Measurements from ENCODE around the gene NRN1L.

The NRN1L gene

GRCh38 chr16:67869653-67870052 is 15.0 kb upstream of the NRN1L start:
- peaks cover 41% of the 10 kb centered on the region for H3K4me1 Mint-ChIP-seq (ENCODE audit: low read depth)
- no peaks in the 10 kb centered on the region for H3K9me3 Mint-ChIP-seq
- peaks cover 82% of the 10 kb centered on the region for H3K36me3 Mint-ChIP-seq (ENCODE audit: low read depth)
- intact Hi-C loops (cut with micrococcal nuclease): loop anchor here (10.0 kb wide), 1 partner anchor 65 kb away; the partner anchor contains the start of genes CTRL and PSMB10
- no peaks in the 10 kb centered on the region for H3K27me3 Mint-ChIP-seq
- H3K27ac Mint-ChIP-seq: no peak overlapping the region
- no peak overlapping the region for H3K4me3 Mint-ChIP-seq

GRCh38 chr16:67871256-67871655 is 13.4 kb upstream of the NRN1L start:
- Mint-ChIP-seq H3K27me3 (no peaks in the 10 kb centered on the region), H3K4me3 (no peak overlapping the region), H3K36me3 (ENCODE audit: low read depth) (peaks cover 79% of the 10 kb centered on the region), H3K9me3 (no peaks in the 10 kb centered on the region), H3K4me1 (ENCODE audit: low read depth) (peaks cover 52% of the 10 kb centered on the region), H3K27ac (peak overlapping the region; percentile 86)
- intact Hi-C loops (cut with micrococcal nuclease): loop anchor here (10.0 kb wide), 1 partner anchor 64 kb away; the partner anchor contains the start of genes CTRL and PSMB10

GRCh38 chr16:67872131-67872630 is 12.5 kb upstream of the NRN1L start:
- intact Hi-C loops (cut with micrococcal nuclease): loop anchor here (2.0 to 10.0 kb wide), 2 partner anchors 25 to 63 kb away; partner anchors contain the start of genes CENPT, CTRL, NUTF2 and PSMB10
- Mint-ChIP-seq H3K36me3 (ENCODE audit: low read depth) (peaks cover 79% of the 10 kb centered on the region), H3K4me1 (ENCODE audit: low read depth) (peaks cover 57% of the 10 kb centered on the region)

GRCh38 chr16:67872631-67873434 is 11.9 kb upstream of the NRN1L start, which contains the start of gene EDC4:
Gene EDC4, plus strand, starts transcription at chr16:67873052. Its CDS starts 210 bp downstream, at chr16:67873262.
- Mint-ChIP-seq H3K27me3 (no peaks in the 10 kb centered on the region), H3K9me3 (no peaks in the 10 kb centered on the region), H3K36me3 (ENCODE audit: low read depth) (peaks cover 79% of the 10 kb centered on the region), H3K4me1 (ENCODE audit: low read depth) (peaks cover 64% of the 10 kb centered on the region), H3K27ac (peak within 1 kb of the TSS; percentile 86), H3K4me3 (peak within 1 kb of the TSS; percentile 90)
- intact Hi-C loops (cut with micrococcal nuclease): loop anchor here (2.0 to 10.0 kb wide), 2 partner anchors 26 to 62 kb away; partner anchors contain the start of genes CENPT, CTRL, NUTF2 and PSMB10

More at GRCh38 chr16:67872131-67872630, 12.5 kb upstream of the NRN1L start:
- peak overlapping the region; percentile 90 for H3K4me3 Mint-ChIP-seq
- H3K27ac Mint-ChIP-seq: peak overlapping the region; percentile 86
- H3K27me3 Mint-ChIP-seq: no peaks in the 10 kb centered on the region
- H3K9me3 Mint-ChIP-seq: no peaks in the 10 kb centered on the region

GRCh38 chr16:67873435-67874370 is 11.0 kb upstream of the NRN1L start:
- intact Hi-C loops (cut with micrococcal nuclease): loop anchor here (2.0 to 10.0 kb wide), 2 partner anchors 27 to 61 kb away; partner anchors contain the start of genes CENPT, CTRL, NUTF2 and PSMB10

GRCh38 chr16:67874372-67874771 is 10.3 kb upstream of the NRN1L start:
- Mint-ChIP-seq H3K27me3 (no peaks in the 10 kb centered on the region), H3K4me1 (ENCODE audit: low read depth) (peaks cover 66% of the 10 kb centered on the region), H3K27ac (peak overlapping the region; percentile 86), H3K4me3 (peak overlapping the region; percentile 90), H3K36me3 (ENCODE audit: low read depth) (peaks cover 79% of the 10 kb centered on the region), H3K9me3 (no peaks in the 10 kb centered on the region)
- intact Hi-C loops (cut with micrococcal nuclease): loop anchor here (10.0 kb wide), 1 partner anchor 60 kb away; the partner anchor contains the start of genes CTRL and PSMB10

More at GRCh38 chr16:67873435-67874370, 11.0 kb upstream of the NRN1L start:
- peaks cover 66% of the 10 kb centered on the region for H3K4me1 Mint-ChIP-seq (ENCODE audit: low read depth)
- peaks cover 79% of the 10 kb centered on the region for H3K36me3 Mint-ChIP-seq (ENCODE audit: low read depth)
- H3K4me3 Mint-ChIP-seq: peak overlapping the region; percentile 90
- H3K27ac Mint-ChIP-seq: peak overlapping the region; percentile 86
- H3K27me3 Mint-ChIP-seq: no peaks in the 10 kb centered on the region
- no peaks in the 10 kb centered on the region for H3K9me3 Mint-ChIP-seq

DNA sequence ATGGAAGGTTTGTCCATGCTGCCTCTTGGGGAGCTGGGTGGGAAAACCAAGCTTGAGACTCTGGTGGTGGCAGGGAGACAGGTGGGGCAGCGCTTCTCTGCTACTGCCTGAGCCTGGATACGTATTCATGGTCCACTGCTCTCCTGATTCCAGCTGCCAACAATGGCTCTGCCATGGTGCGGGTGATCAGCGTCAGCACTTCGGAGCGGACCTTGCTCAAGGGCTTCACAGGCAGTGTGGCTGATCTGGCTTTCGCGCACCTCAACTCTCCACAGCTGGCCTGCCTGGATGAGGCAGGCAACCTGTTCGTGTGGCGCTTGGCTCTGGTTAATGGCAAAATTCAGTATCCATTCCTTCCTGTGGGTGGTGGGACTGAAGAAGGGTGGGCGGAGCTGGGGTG is 7.6 kb upstream of the NRN1L start:
- H3K4me1 Mint-ChIP-seq (ENCODE audit: low read depth): peaks cover 49% of the 10 kb centered on the region
- no peak overlapping the region for H3K27ac Mint-ChIP-seq
- H3K4me3 Mint-ChIP-seq: no peak overlapping the region
- intact Hi-C loops (cut with micrococcal nuclease): loop anchor here (10.0 kb wide), 1 partner anchor 58 kb away; the partner anchor contains the start of genes CTRL and PSMB10
- H3K27me3 Mint-ChIP-seq: no peaks in the 10 kb centered on the region
- peaks cover 82% of the 10 kb centered on the region for H3K36me3 Mint-ChIP-seq (ENCODE audit: low read depth)
- no peaks in the 10 kb centered on the region for H3K9me3 Mint-ChIP-seq

GRCh38 chr16:67878232-67878631 is 6.5 kb upstream of the NRN1L start:
- H3K4me1 Mint-ChIP-seq (ENCODE audit: low read depth): peaks cover 46% of the 10 kb centered on the region
- peaks cover 88% of the 10 kb centered on the region for H3K36me3 Mint-ChIP-seq (ENCODE audit: low read depth)
- H3K27me3 Mint-ChIP-seq: no peaks in the 10 kb centered on the region
- H3K9me3 Mint-ChIP-seq: no peaks in the 10 kb centered on the region
- intact Hi-C loops (cut with micrococcal nuclease): loop anchor here (10.0 kb wide), 1 partner anchor 57 kb away; the partner anchor contains the start of genes CTRL and PSMB10
- no peak overlapping the region for H3K4me3 Mint-ChIP-seq
- H3K27ac Mint-ChIP-seq: no peak overlapping the region

- H3K4me3 Mint-ChIP-seq: no peak overlapping the region
Observed at GRCh38 chr16:67878846-67879245, 5.8 kb upstream of the NRN1L start.

DNA sequence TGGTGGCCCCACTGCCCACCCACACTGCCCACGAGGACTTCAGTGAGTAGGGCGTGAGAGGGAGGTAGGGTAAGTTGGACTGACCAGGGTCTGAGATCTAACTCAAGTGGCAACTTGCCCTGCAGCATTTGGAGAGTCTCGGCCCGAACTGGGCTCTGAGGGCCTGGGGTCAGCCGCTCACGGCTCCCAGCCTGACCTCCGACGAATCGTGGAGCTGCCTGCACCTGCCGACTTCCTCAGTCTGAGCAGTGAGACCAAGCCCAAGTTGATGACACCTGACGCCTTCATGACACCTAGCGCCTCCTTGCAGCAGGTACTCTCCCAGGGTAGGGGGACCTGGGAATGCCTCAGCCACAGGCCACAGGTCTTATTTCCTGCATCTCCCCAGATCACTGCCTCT is 5.2 kb upstream of the NRN1L start:
- Mint-ChIP-seq H3K4me1 (ENCODE audit: low read depth) (peaks cover 36% of the 10 kb centered on the region), H3K36me3 (ENCODE audit: low read depth) (peaks cover 94% of the 10 kb centered on the region), H3K4me3 (no peak overlapping the region), H3K27me3 (no peaks in the 10 kb centered on the region), H3K27ac (no peak overlapping the region), H3K9me3 (no peaks in the 10 kb centered on the region)
- intact Hi-C loops (cut with micrococcal nuclease): loop anchor here (10.0 kb wide), 1 partner anchor 55 kb away; the partner anchor contains the start of genes CTRL and PSMB10

More at GRCh38 chr16:67878846-67879245, 5.8 kb upstream of the NRN1L start:
- Mint-ChIP-seq H3K9me3 (no peaks in the 10 kb centered on the region), H3K27ac (no peak overlapping the region), H3K4me1 (ENCODE audit: low read depth) (peaks cover 43% of the 10 kb centered on the region), H3K36me3 (ENCODE audit: low read depth) (peaks cover 88% of the 10 kb centered on the region), H3K27me3 (no peaks in the 10 kb centered on the region)
- intact Hi-C loops (cut with micrococcal nuclease): loop anchor here (10.0 kb wide), 1 partner anchor 56 kb away; the partner anchor contains the start of genes CTRL and PSMB10

DNA sequence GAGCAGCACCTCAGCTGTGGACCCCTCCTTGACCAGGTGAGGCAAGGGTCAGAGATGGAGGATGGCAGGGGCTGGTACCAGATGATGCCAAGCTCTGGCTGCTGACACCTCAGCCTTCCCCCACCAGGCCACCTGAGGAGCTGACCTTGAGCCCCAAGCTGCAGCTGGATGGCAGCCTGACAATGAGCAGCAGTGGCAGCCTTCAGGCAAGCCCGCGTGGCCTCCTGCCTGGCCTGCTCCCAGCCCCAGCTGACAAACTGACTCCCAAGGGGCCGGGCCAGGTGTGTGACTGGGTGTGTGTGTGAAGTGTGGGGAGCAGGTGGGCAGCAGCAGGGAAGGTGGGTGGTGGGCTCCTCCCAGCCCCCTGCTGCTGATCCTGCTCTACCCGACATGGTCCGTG is 4.7 kb upstream of the NRN1L start:
- Mint-ChIP-seq H3K27ac (no peak overlapping the region), H3K9me3 (no peaks in the 10 kb centered on the region), H3K36me3 (ENCODE audit: low read depth) (peaks cover 99% of the 10 kb centered on the region), H3K4me3 (no peak overlapping the region), H3K4me1 (ENCODE audit: low read depth) (peaks cover 32% of the 10 kb centered on the region), H3K27me3 (no peaks in the 10 kb centered on the region)
- intact Hi-C loops (cut with micrococcal nuclease): loop anchor here (10.0 kb wide), 1 partner anchor 55 kb away; the partner anchor contains the start of genes CTRL and PSMB10

DNA sequence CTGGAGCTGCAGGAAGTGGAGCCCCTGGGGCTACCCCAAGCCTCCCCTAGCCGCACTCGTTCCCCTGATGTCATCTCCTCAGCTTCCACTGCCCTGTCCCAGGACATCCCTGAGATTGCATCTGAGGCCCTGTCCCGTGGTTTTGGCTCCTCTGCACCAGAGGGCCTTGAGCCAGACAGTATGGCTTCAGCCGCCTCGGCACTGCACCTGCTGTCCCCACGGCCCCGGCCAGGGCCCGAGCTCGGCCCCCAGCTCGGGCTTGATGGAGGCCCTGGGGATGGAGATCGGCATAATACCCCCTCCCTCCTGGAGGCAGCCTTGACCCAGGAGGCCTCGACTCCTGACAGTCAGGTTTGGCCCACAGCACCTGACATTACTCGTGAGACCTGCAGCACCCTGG is 4.1 kb upstream of the NRN1L start:
- Mint-ChIP-seq H3K9me3 (no peaks in the 10 kb centered on the region), H3K27me3 (no peaks in the 10 kb centered on the region), H3K4me1 (ENCODE audit: low read depth) (peaks cover 25% of the 10 kb centered on the region), H3K27ac (no peak overlapping the region), H3K36me3 (ENCODE audit: low read depth) (peaks cover 98% of the 10 kb centered on the region), H3K4me3 (no peak overlapping the region)
- intact Hi-C loops (cut with micrococcal nuclease): no loop called here

- intact Hi-C loops (cut with micrococcal nuclease): no loop called here
- H3K9me3 Mint-ChIP-seq: no peaks in the 10 kb centered on the region
- peaks cover 98% of the 10 kb centered on the region for H3K36me3 Mint-ChIP-seq (ENCODE audit: low read depth)
- H3K4me1 Mint-ChIP-seq (ENCODE audit: low read depth): peaks cover 19% of the 10 kb centered on the region
- H3K27ac Mint-ChIP-seq: no peak overlapping the region
- H3K4me3 Mint-ChIP-seq: no peak overlapping the region
- no peaks in the 10 kb centered on the region for H3K27me3 Mint-ChIP-seq
Observed at GRCh38 chr16:67881621-67882161, 3.0 kb upstream of the NRN1L start.

Measured in dendritic cell treated with granulocyte-macrophage colony-stimulating factor and Interleukin-4, amounts not matched to agents 40 ng/mL and 50 ng/mL, for 4 days (primary cell).